CD14-positive monocyte (primary cell): Measurements from ENCODE around the gene CPSF6. TPM values are rescaled to one million over a fixed set of nuclear protein-coding genes. Genes with fewer than 3 reads are reported as not detected.
"Not testable (repeated sequence)": the region's sequence is repeated elsewhere in the genome, so short reads cannot be mapped to it uniquely, and the experiment has no call there.

Experiments used
- DNase-seq, 3 donors: peaks; one replicate each; pipeline ENCODE4 v3.0.0-alpha.2; 2011 to 2022
- H2AFZ ChIP-seq: 2 replicates; pipeline ENCODE4 v1.6.0; 2012; ENCODE audit warnings: mild to moderate bottlenecking, low read depth, low read length, inconsistent platforms; ENCODE audit not compliant: insufficient read depth, poor library complexity, severe bottlenecking
- H3K27ac ChIP-seq, 2 donors: 1 replicate in 1 of 2; 2 replicates in 1 of 2; pipeline ENCODE4 v1.5.1; 2012 to 2013; ENCODE audit warnings: low read length in 2 of 2, control low read depth in 1 of 2, inconsistent platforms in 1 of 2, low read depth in 1 of 2, mild to moderate bottlenecking in 1 of 2
- H3K27me3 ChIP-seq, 2 donors: one replicate each; pipeline versions ENCODE4 v1.6.0 to v1.6.1; 2011 to 2013; ENCODE audit warnings: low read length in 2 of 2; ENCODE audit not compliant: control insufficient read depth in 2 of 2, insufficient read depth in 2 of 2
- H3K36me3 ChIP-seq, 2 donors: replicated peaks in 1 of 2; 1 replicate in 1 of 2; 2 replicates in 1 of 2; pipeline versions ENCODE4 v1.5.1 to v1.6.1; 2012 to 2013; ENCODE audit warnings: low read length in 2 of 2, control low read depth in 1 of 2, inconsistent platforms in 1 of 2, mild to moderate bottlenecking in 1 of 2; ENCODE audit not compliant: insufficient read depth in 2 of 2, control insufficient read depth in 1 of 2
- H3K4me1 ChIP-seq, 2 donors: 1 replicate in 1 of 2; 2 replicates in 1 of 2; pipeline versions ENCODE4 v1.5.1 to v1.6.1; 2012 to 2013; ENCODE audit warnings: low read length in 2 of 2, control low read depth in 1 of 2, inconsistent platforms in 1 of 2, mild to moderate bottlenecking in 1 of 2, moderate library complexity in 1 of 2; ENCODE audit not compliant: insufficient read depth in 2 of 2, control insufficient read depth in 1 of 2
- H3K4me2 ChIP-seq: replicated peaks from 2 replicates; pipeline ENCODE3; 2012; ENCODE audit warnings: low read length, moderate library complexity, mild to moderate bottlenecking; ENCODE audit not compliant: poor library complexity, severe bottlenecking; ENCODE audit errors: extremely low read depth
- H3K4me3 ChIP-seq, 3 experiments: fragments of 200-600 bp in 1 of 3; sonication (generic) in 1 of 3; replicated peaks in 1 of 3; 1 replicate in 2 of 3; 2 replicates in 1 of 3; pipeline ENCODE4 v1.5.1; 2011 to 2013; ENCODE audit warnings: low read length in 3 of 3, mild to moderate bottlenecking in 3 of 3, control low read depth in 2 of 3, low read depth in 2 of 3, inconsistent platforms in 1 of 3, moderate library complexity in 1 of 3
- H3K79me2 ChIP-seq: 2 replicates; pipeline ENCODE4 v1.6.0; 2012; ENCODE audit warnings: mild to moderate bottlenecking, control low read depth, inconsistent platforms, low read length, moderate library complexity; ENCODE audit not compliant: insufficient read depth
- H3K9ac ChIP-seq: 2 replicates; pipeline ENCODE4 v1.6.0; 2017; ENCODE audit warnings: low read length, mild to moderate bottlenecking; ENCODE audit not compliant: insufficient read depth, poor library complexity, severe bottlenecking
- H3K9me3 ChIP-seq, 2 donors: replicated peaks in 1 of 2; 1 replicate in 1 of 2; 2 replicates in 1 of 2; pipeline versions ENCODE4 v1.5.1 to v1.6.1; 2012 to 2013; ENCODE audit warnings: low read length in 2 of 2, control low read depth in 1 of 2; ENCODE audit not compliant: control insufficient read depth in 1 of 2, insufficient read depth in 1 of 2
- H4K20me1 ChIP-seq: 2 replicates; pipeline ENCODE4 v1.6.0; 2012; ENCODE audit warnings: mild to moderate bottlenecking, low read length, control low read depth, moderate library complexity; ENCODE audit not compliant: insufficient read depth
- H3K27ac Mint-ChIP-seq, 7 donors: one replicate each; pipeline ENCODE4 v1.8.0; 2020; ENCODE audit warnings: mild to moderate bottlenecking in 7 of 7, mixed read lengths in 7 of 7, moderate library complexity in 6 of 7, inconsistent platforms in 2 of 7
- H3K27me3 Mint-ChIP-seq, 3 donors: one replicate each; pipeline ENCODE4 v1.8.0; 2021 to 2022; ENCODE audit warnings: low read depth in 3 of 3, mild to moderate bottlenecking in 3 of 3, mixed read lengths in 3 of 3, moderate library complexity in 3 of 3, inconsistent platforms in 1 of 3
- H3K36me3 Mint-ChIP-seq, 2 donors: one replicate each; pipeline ENCODE4 v1.8.0; 2020; ENCODE audit warnings: mixed read lengths in 2 of 2, inconsistent platforms in 1 of 2, mild to moderate bottlenecking in 1 of 2
- H3K4me1 Mint-ChIP-seq: one replicate; pipeline ENCODE4 v1.8.0; 2020; ENCODE audit warnings: mild to moderate bottlenecking, mixed read lengths
- H3K4me3 Mint-ChIP-seq, 2 donors: one replicate each; pipeline ENCODE4 v1.8.0; 2020; ENCODE audit warnings: mild to moderate bottlenecking in 2 of 2, mixed read lengths in 2 of 2, moderate library complexity in 1 of 2
- H3K9me3 Mint-ChIP-seq, 7 donors: one replicate each; pipeline ENCODE4 v1.8.0; 2020 to 2022; ENCODE audit warnings: mixed read lengths in 7 of 7, mild to moderate bottlenecking in 6 of 7, moderate library complexity in 6 of 7, inconsistent platforms in 2 of 7
- WGBS: methylation state at CpG from one replicate; pipeline ENCODE4 v1.1.5; 2013; ENCODE audit warnings: missing lambda C conversion rate; ENCODE audit not compliant: insufficient coverage; 5-methylcytosine and 5-hydroxymethylcytosine counted together
- intact Hi-C, 2 donors: fragments of 100-400 bp; cut with micrococcal nuclease; formaldehyde crosslinking; loops; one replicate each; pipeline versions ENCODE4 v1.15.0 to v1.15.1; 2023
- polyA plus RNA-seq, 3 donors: library from polyadenylated mRNA; depleted of rRNA in 1 of 3; unstranded in 2 of 3; stranded (reverse) in 1 of 3; fragments of 300-500 nt in 2 of 3; fragments of >200 nt in 1 of 3; fragmentation: Illumina TruSeq in 2 of 3; gene quantifications; 1 replicate in 2 of 3; 2 replicates in 1 of 3; pipeline ENCODE4 v1.2.3, GENCODE V29; 2012 to 2021
- TF ChIP-seq, protein P1 (sequence below): fragments of 200-600 bp; IDR thresholded peaks from one replicate; pipeline ENCODE4 v1.8.0; 2022; ENCODE audit warnings: antibody characterized with exemption, mild to moderate bottlenecking

Gene CPSF6
- polyA plus RNA-seq, 3 donors = 18.3 to 38.0 (median 35.4) TPM

DNA sequence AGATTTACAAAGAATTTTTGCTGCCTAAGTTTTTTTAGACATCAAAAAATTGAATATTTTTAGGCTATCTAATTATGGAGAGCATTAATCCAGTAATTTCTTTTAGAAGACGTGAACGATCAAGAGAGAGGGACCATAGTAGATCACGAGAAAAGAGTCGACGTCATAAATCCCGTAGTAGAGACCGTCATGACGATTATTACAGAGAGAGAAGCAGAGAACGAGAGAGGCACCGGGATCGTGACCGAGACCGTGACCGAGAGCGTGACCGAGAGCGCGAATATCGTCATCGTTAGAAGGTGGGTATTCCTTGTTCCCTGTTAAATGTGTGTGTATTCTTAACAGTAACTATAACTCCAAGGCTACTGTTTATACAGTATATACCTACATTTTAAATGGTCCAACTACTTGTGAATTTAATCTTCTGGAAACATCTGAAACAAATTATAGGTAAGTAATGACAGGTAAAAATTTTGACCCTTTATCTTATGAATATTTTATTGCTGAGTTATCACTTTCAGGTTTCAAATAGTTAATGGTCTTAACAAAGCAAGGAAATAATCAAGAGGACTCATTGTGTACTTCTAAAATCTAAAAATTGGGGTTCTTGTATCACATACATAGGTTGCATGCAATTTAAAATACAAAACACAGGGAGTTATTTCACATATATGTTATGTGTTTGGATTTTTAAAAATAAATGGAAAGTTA is 23.1 kb downstream of the CPSF6 start:
- H3K4me3 ChIP-seq = no peak overlapping the region
- no peak overlapping the region for H3K27ac ChIP-seq
- no peaks in the 10 kb centered on the region for H3K9me3 ChIP-seq
- no peak overlapping the region for H3K4me2 ChIP-seq
- intact Hi-C loops = no loop called here
- H3K79me2 ChIP-seq = peaks cover 28% of the 10 kb centered on the region
- peaks cover 10% of the 10 kb centered on the region for H4K20me1 ChIP-seq
- TF ChIP-seq, protein P1, sequence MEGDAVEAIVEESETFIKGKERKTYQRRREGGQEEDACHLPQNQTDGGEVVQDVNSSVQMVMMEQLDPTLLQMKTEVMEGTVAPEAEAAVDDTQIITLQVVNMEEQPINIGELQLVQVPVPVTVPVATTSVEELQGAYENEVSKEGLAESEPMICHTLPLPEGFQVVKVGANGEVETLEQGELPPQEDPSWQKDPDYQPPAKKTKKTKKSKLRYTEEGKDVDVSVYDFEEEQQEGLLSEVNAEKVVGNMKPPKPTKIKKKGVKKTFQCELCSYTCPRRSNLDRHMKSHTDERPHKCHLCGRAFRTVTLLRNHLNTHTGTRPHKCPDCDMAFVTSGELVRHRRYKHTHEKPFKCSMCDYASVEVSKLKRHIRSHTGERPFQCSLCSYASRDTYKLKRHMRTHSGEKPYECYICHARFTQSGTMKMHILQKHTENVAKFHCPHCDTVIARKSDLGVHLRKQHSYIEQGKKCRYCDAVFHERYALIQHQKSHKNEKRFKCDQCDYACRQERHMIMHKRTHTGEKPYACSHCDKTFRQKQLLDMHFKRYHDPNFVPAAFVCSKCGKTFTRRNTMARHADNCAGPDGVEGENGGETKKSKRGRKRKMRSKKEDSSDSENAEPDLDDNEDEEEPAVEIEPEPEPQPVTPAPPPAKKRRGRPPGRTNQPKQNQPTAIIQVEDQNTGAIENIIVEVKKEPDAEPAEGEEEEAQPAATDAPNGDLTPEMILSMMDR = no peak
- Mint-ChIP-seq H3K4me3 (no peak overlapping the region), H3K27me3 (no peaks in the 10 kb centered on the region), H3K27ac (no peak overlapping the region), H3K36me3 (peaks cover 63 to 76% of the 10 kb centered on the region in 2 donors), H3K9me3 (no peaks in the 10 kb centered on the region), H3K4me1 (peaks cover 5% of the 10 kb centered on the region)
- 99% methylated on average over 9 of the region's 20 CpGs for WGBS
- peaks cover 5% of the 10 kb centered on the region in 2 donors for H3K4me1 ChIP-seq
- H3K36me3 ChIP-seq = peaks cover 74 to 95% of the 10 kb centered on the region in 2 donors
- H3K9ac ChIP-seq = no peak overlapping the region
- DNase-seq = no peak
- H2AFZ ChIP-seq = no peak overlapping the region
- no peaks in the 10 kb centered on the region for H3K27me3 ChIP-seq

DNA sequence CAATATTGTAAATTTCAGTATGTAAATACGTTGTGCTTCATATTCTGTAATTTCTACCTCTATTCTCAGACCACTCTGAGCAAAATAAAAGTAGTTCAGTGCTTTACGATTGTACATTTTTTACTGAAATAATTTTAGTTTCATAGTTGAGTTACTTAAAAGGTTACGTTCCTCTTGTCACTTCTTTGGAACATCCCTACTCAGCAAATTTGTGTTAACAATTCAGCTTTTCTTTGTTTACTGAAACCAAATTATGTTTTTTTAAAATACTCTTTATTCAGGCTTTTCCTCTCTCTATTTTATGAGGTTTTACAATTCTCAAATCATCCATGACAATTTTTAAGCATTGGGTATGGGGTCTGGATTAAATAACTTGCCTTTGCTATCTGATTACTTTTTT is 25.8 kb downstream of the CPSF6 start:
- Histone ChIP-seq H3K4me2 (no peak overlapping the region), H3K27me3 (no peaks in the 10 kb centered on the region), H4K20me1 (no peaks in the 10 kb centered on the region), H3K4me1 (no peaks in the 10 kb centered on the region), H3K9ac (no peak overlapping the region), H2AFZ (no peak overlapping the region), H3K9me3 (no peaks in the 10 kb centered on the region), H3K79me2 (peaks cover 10% of the 10 kb centered on the region), H3K27ac (no peak overlapping the region), H3K36me3 (peaks cover 64 to 88% of the 10 kb centered on the region in 2 donors), H3K4me3 (no peak overlapping the region)
- no peaks in the 10 kb centered on the region for H3K27me3 Mint-ChIP-seq
- H3K4me1 Mint-ChIP-seq = no peaks in the 10 kb centered on the region
- peaks cover 47 to 59% of the 10 kb centered on the region in 2 donors for H3K36me3 Mint-ChIP-seq
- TF ChIP-seq, protein P1 = no peak
- H3K4me3 Mint-ChIP-seq = no peak overlapping the region
- DNase-seq = no peak
- no peaks in the 10 kb centered on the region for H3K9me3 Mint-ChIP-seq
- WGBS = no CpG with 5 or more reads among the region's 3 CpGs
- intact Hi-C loops = no loop called here
- H3K27ac Mint-ChIP-seq = peak overlapping the region in 1 of 7 donors; percentile 61

DNA sequence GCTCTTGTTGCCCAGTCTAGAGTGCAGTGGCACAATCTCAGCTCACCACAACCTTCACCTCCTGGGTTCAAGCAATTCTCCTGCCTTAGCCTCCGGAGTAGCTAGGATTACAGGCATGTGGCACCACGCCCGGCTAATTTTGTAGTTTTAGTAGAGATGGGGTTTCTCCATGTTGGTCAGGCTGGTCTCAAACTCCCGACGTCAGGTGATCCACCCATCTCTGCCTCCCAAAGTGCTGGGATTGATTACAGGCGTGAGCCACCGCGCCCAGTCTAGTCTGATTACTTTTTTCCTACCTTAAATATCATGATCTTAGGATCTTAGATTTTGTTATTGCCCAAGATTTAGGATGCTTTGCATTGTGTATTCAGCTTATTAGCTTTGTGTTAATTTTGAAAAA is 26.3 kb downstream of the CPSF6 start:
- peak overlapping the region in 2 of 7 donors; percentile 2 to 61 for H3K27ac Mint-ChIP-seq
- H3K9ac ChIP-seq, H4K20me1 ChIP-seq, H3K27ac ChIP-seq, H3K9me3 Mint-ChIP-seq, intact Hi-C loops, H3K27me3 Mint-ChIP-seq, H3K4me3 Mint-ChIP-seq, H3K4me1 Mint-ChIP-seq, H3K27me3 ChIP-seq, H3K9me3 ChIP-seq, H3K4me3 ChIP-seq, H3K4me1 ChIP-seq, H2AFZ ChIP-seq, DNase-seq, H3K4me2 ChIP-seq: not testable (repeated sequence)
- peaks cover 45 to 58% of the 10 kb centered on the region in 2 donors for H3K36me3 Mint-ChIP-seq
- peaks cover 64 to 88% of the 10 kb centered on the region in 2 donors for H3K36me3 ChIP-seq
- WGBS = no CpG with 5 or more reads among the region's 8 CpGs
- peaks cover 10% of the 10 kb centered on the region for H3K79me2 ChIP-seq
